CD14-positive monocyte (primary cell): ENCODE measurements around the gene SHE. TPM values are rescaled to one million over a fixed set of nuclear protein-coding genes. Genes with fewer than 3 reads are reported as not detected.

Source experiments
- DNase-seq, 3 donors: peaks; one replicate each; pipeline ENCODE4 v3.0.0-alpha.2; 2011 to 2022
- H2AFZ ChIP-seq: 2 replicates; pipeline ENCODE4 v1.6.0; 2012; ENCODE audit warnings: mild to moderate bottlenecking, low read depth, low read length, inconsistent platforms; ENCODE audit not compliant: insufficient read depth, poor library complexity, severe bottlenecking
- H3K27ac ChIP-seq, 2 donors: 1 replicate in 1 of 2; 2 replicates in 1 of 2; pipeline ENCODE4 v1.5.1; 2012 to 2013; ENCODE audit warnings: low read length in 2 of 2, control low read depth in 1 of 2, inconsistent platforms in 1 of 2, low read depth in 1 of 2, mild to moderate bottlenecking in 1 of 2
- H3K27me3 ChIP-seq, 2 donors: one replicate each; pipeline versions ENCODE4 v1.6.0 to v1.6.1; 2011 to 2013; ENCODE audit warnings: low read length in 2 of 2; ENCODE audit not compliant: control insufficient read depth in 2 of 2, insufficient read depth in 2 of 2
- H3K36me3 ChIP-seq, 2 donors: replicated peaks in 1 of 2; 1 replicate in 1 of 2; 2 replicates in 1 of 2; pipeline versions ENCODE4 v1.5.1 to v1.6.1; 2012 to 2013; ENCODE audit warnings: low read length in 2 of 2, control low read depth in 1 of 2, inconsistent platforms in 1 of 2, mild to moderate bottlenecking in 1 of 2; ENCODE audit not compliant: insufficient read depth in 2 of 2, control insufficient read depth in 1 of 2
- H3K4me1 ChIP-seq, 2 donors: 1 replicate in 1 of 2; 2 replicates in 1 of 2; pipeline versions ENCODE4 v1.5.1 to v1.6.1; 2012 to 2013; ENCODE audit warnings: low read length in 2 of 2, control low read depth in 1 of 2, inconsistent platforms in 1 of 2, mild to moderate bottlenecking in 1 of 2, moderate library complexity in 1 of 2; ENCODE audit not compliant: insufficient read depth in 2 of 2, control insufficient read depth in 1 of 2
- H3K4me2 ChIP-seq: replicated peaks from 2 replicates; pipeline ENCODE3; 2012; ENCODE audit warnings: low read length, moderate library complexity, mild to moderate bottlenecking; ENCODE audit not compliant: poor library complexity, severe bottlenecking; ENCODE audit errors: extremely low read depth
- H3K4me3 ChIP-seq, 3 experiments: fragments of 200-600 bp in 1 of 3; sonication (generic) in 1 of 3; replicated peaks in 1 of 3; 1 replicate in 2 of 3; 2 replicates in 1 of 3; pipeline ENCODE4 v1.5.1; 2011 to 2013; ENCODE audit warnings: low read length in 3 of 3, mild to moderate bottlenecking in 3 of 3, control low read depth in 2 of 3, low read depth in 2 of 3, inconsistent platforms in 1 of 3, moderate library complexity in 1 of 3
- H3K79me2 ChIP-seq: 2 replicates; pipeline ENCODE4 v1.6.0; 2012; ENCODE audit warnings: mild to moderate bottlenecking, control low read depth, inconsistent platforms, low read length, moderate library complexity; ENCODE audit not compliant: insufficient read depth
- H3K9ac ChIP-seq: 2 replicates; pipeline ENCODE4 v1.6.0; 2017; ENCODE audit warnings: low read length, mild to moderate bottlenecking; ENCODE audit not compliant: insufficient read depth, poor library complexity, severe bottlenecking
- H3K9me3 ChIP-seq, 2 donors: replicated peaks in 1 of 2; 1 replicate in 1 of 2; 2 replicates in 1 of 2; pipeline versions ENCODE4 v1.5.1 to v1.6.1; 2012 to 2013; ENCODE audit warnings: low read length in 2 of 2, control low read depth in 1 of 2; ENCODE audit not compliant: control insufficient read depth in 1 of 2, insufficient read depth in 1 of 2
- H4K20me1 ChIP-seq: 2 replicates; pipeline ENCODE4 v1.6.0; 2012; ENCODE audit warnings: mild to moderate bottlenecking, low read length, control low read depth, moderate library complexity; ENCODE audit not compliant: insufficient read depth
- H3K27ac Mint-ChIP-seq, 7 donors: one replicate each; pipeline ENCODE4 v1.8.0; 2020; ENCODE audit warnings: mild to moderate bottlenecking in 7 of 7, mixed read lengths in 7 of 7, moderate library complexity in 6 of 7, inconsistent platforms in 2 of 7
- H3K27me3 Mint-ChIP-seq, 3 donors: one replicate each; pipeline ENCODE4 v1.8.0; 2021 to 2022; ENCODE audit warnings: low read depth in 3 of 3, mild to moderate bottlenecking in 3 of 3, mixed read lengths in 3 of 3, moderate library complexity in 3 of 3, inconsistent platforms in 1 of 3
- H3K36me3 Mint-ChIP-seq, 2 donors: one replicate each; pipeline ENCODE4 v1.8.0; 2020; ENCODE audit warnings: mixed read lengths in 2 of 2, inconsistent platforms in 1 of 2, mild to moderate bottlenecking in 1 of 2
- H3K4me1 Mint-ChIP-seq: one replicate; pipeline ENCODE4 v1.8.0; 2020; ENCODE audit warnings: mild to moderate bottlenecking, mixed read lengths
- H3K4me3 Mint-ChIP-seq, 2 donors: one replicate each; pipeline ENCODE4 v1.8.0; 2020; ENCODE audit warnings: mild to moderate bottlenecking in 2 of 2, mixed read lengths in 2 of 2, moderate library complexity in 1 of 2
- H3K9me3 Mint-ChIP-seq, 7 donors: one replicate each; pipeline ENCODE4 v1.8.0; 2020 to 2022; ENCODE audit warnings: mixed read lengths in 7 of 7, mild to moderate bottlenecking in 6 of 7, moderate library complexity in 6 of 7, inconsistent platforms in 2 of 7
- WGBS: methylation state at CpG from one replicate; pipeline ENCODE4 v1.1.5; 2013; ENCODE audit warnings: missing lambda C conversion rate; ENCODE audit not compliant: insufficient coverage; 5-methylcytosine and 5-hydroxymethylcytosine counted together
- intact Hi-C, 2 donors: fragments of 100-400 bp; cut with micrococcal nuclease; formaldehyde crosslinking; loops; one replicate each; pipeline versions ENCODE4 v1.15.0 to v1.15.1; 2023
- polyA plus RNA-seq, 3 donors: library from polyadenylated mRNA; depleted of rRNA in 1 of 3; unstranded in 2 of 3; stranded (reverse) in 1 of 3; fragments of 300-500 nt in 2 of 3; fragments of >200 nt in 1 of 3; fragmentation: Illumina TruSeq in 2 of 3; gene quantifications; 1 replicate in 2 of 3; 2 replicates in 1 of 3; pipeline ENCODE4 v1.2.3, GENCODE V29; 2012 to 2021
- TF ChIP-seq, protein P1 (sequence below): fragments of 200-600 bp; IDR thresholded peaks from one replicate; pipeline ENCODE4 v1.8.0; 2022; ENCODE audit warnings: antibody characterized with exemption, mild to moderate bottlenecking

Gene SHE
- polyA plus RNA-seq, 3 donors, result not detected

DNA sequence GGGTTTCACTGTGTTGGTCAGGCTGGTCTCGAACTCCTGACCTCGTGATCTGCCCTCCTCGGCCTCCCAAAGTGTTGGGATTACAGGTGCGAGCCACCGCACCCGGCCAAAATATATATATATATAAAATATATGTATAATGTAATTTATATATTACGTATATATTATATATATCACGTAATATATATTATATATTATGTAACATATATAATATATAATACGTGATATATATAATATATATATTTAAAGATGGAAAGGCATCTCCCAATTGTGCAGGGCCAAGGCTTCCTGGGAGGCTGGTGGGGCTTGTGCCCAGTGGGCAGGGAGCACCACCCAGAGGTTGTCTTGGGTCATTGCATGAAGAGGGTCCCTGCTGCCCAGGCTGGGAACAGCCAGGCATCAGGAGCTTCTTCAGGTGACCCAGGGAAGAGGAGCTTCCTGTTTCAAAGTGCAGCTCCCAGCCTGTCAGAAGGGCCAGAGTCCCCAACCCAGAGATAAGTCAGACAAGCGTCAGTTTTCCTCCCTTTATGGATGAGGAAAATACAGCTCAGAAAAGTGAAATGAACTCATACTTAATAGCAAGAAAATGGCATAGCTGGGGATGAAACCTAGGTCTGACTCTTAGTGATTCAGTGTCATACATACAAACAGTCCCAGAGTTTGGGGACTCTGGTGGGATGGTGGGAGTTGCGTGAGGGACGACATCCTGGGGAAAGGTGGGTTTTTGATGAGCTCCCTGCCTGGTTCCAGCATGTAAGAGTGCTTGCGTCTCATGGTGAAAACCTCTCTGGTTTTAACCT lies 44.3 kb upstream of the SHE start:
- Histone ChIP-seq H4K20me1 (peaks cover 36% of the 10 kb centered on the region), H3K9ac (no peak overlapping the region), H3K9me3 (no peaks in the 10 kb centered on the region), H3K4me3 (no peak overlapping the region), H2AFZ (no peak overlapping the region), H3K4me2 (no peak overlapping the region), H3K36me3 (peaks cover 26 to 39% of the 10 kb centered on the region in 2 donors), H3K4me1 (peaks cover 3 to 11% of the 10 kb centered on the region in 2 donors), H3K27me3 (no peaks in the 10 kb centered on the region), H3K79me2 (no peaks in the 10 kb centered on the region), H3K27ac (no peak overlapping the region)
- TF ChIP-seq, protein P1, sequence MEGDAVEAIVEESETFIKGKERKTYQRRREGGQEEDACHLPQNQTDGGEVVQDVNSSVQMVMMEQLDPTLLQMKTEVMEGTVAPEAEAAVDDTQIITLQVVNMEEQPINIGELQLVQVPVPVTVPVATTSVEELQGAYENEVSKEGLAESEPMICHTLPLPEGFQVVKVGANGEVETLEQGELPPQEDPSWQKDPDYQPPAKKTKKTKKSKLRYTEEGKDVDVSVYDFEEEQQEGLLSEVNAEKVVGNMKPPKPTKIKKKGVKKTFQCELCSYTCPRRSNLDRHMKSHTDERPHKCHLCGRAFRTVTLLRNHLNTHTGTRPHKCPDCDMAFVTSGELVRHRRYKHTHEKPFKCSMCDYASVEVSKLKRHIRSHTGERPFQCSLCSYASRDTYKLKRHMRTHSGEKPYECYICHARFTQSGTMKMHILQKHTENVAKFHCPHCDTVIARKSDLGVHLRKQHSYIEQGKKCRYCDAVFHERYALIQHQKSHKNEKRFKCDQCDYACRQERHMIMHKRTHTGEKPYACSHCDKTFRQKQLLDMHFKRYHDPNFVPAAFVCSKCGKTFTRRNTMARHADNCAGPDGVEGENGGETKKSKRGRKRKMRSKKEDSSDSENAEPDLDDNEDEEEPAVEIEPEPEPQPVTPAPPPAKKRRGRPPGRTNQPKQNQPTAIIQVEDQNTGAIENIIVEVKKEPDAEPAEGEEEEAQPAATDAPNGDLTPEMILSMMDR, result peak; percentile 86
- H3K27ac Mint-ChIP-seq, result no peak overlapping the region
- H3K9me3 Mint-ChIP-seq, result no peaks in the 10 kb centered on the region
- intact Hi-C loops, result loop anchor here (1.0 to 2.0 kb wide), 2 partner anchors 66 kb away; no protein-coding TSS in a partner anchor
- peaks cover 30 to 31% of the 10 kb centered on the region in 2 donors for H3K36me3 Mint-ChIP-seq
- peaks cover 19% of the 10 kb centered on the region for H3K4me1 Mint-ChIP-seq
- peaks cover 0 to 6% (median 6%) of the 10 kb centered on the region in 3 donors for H3K27me3 Mint-ChIP-seq
- H3K4me3 Mint-ChIP-seq, result no peak overlapping the region
- no CpG with 5 or more reads among the region's 13 CpGs for WGBS
- peak; percentile 32 to 63 (median 52) for DNase-seq

DNA sequence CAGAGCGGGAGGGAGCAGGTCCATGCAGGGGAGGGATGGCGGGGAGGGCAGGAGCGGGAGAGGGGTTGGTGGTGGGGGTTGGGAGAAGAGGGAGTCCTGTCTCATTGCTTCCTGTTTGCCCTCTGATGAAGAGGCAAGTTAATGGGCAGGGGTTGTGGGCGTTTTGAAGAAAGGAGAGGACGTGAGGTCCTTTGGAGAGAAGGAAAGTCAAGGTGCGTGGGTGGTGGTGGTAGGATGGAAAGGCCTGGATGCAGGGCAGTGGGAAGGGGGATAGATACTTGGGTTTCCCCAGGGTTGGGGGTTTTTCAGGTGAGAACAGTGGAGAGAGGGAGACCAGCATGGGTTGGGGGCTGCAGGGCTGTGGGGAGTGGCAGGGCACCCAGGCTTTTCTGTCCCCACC lies 39.0 kb upstream of the SHE start:
- no peaks in the 10 kb centered on the region for H3K79me2 ChIP-seq
- no peak overlapping the region for H3K4me2 ChIP-seq
- H3K27me3 ChIP-seq, result no peaks in the 10 kb centered on the region
- TF ChIP-seq, protein P1, result no peak
- H4K20me1 ChIP-seq, result no peaks in the 10 kb centered on the region
- H3K4me1 ChIP-seq, result no peaks in the 10 kb centered on the region
- peak overlapping the region in 1 of 7 donors; percentile 31 for H3K27ac Mint-ChIP-seq
- H3K9ac ChIP-seq, result no peak overlapping the region
- no peak overlapping the region for H3K27ac ChIP-seq
- no peak for DNase-seq
- H3K4me3 Mint-ChIP-seq, result no peak overlapping the region
- no peaks in the 10 kb centered on the region for H3K36me3 Mint-ChIP-seq
- no peaks in the 10 kb centered on the region for H3K36me3 ChIP-seq
- H3K4me3 ChIP-seq, result no peak overlapping the region
- intact Hi-C loops, result no loop called here
- no peak overlapping the region for H2AFZ ChIP-seq
- no peaks in the 10 kb centered on the region for H3K9me3 ChIP-seq
- H3K4me1 Mint-ChIP-seq, result no peaks in the 10 kb centered on the region
- WGBS, result 81% methylated on average over 6 of the region's 6 CpGs
- H3K27me3 Mint-ChIP-seq, result peaks cover 8 to 12% (median 11%) of the 10 kb centered on the region in 3 donors
- peaks cover 0 to 3% (median 0%) of the 10 kb centered on the region in 7 donors for H3K9me3 Mint-ChIP-seq
